Measurements from ENCODE around the gene SMAD6.

- no peak for TF ChIP-seq EZH2 (IDR thresholded peaks at IDR 0.05; ENCODE audit: low read depth, unreplicated experiment)
- TF ChIP-seq CTCF (conservative IDR thresholded peaks at IDR 0.05; ENCODE audit: low read depth in 2 of 2), result peak; percentile 44 to 61
- no peak for TF ChIP-seq POLR2AphosphoS5 (IDR thresholded peaks at IDR 0.05; ENCODE audit: low read depth)
- TF ChIP-seq STAT1 (IDR thresholded peaks at IDR 0.05; ENCODE audit: unreplicated experiment), result no peak
- TF ChIP-seq ZNF331 (CRISPR knock-in tag; IDR thresholded peaks at IDR 0.05; ENCODE audit: low read depth), result no peak
- TF ChIP-seq CREB1 (CRISPR knock-in tag; IDR thresholded peaks at IDR 0.05; ENCODE audit: low read depth), result no peak
- TF ChIP-seq ETS1 (IDR thresholded peaks at IDR 0.05), result no peak
- TF ChIP-seq REST (IDR thresholded peaks at IDR 0.05; ENCODE audit: unreplicated experiment), result no peak
- TF ChIP-seq EZH2phosphoT487 (IDR thresholded peaks at IDR 0.05; ENCODE audit: unreplicated experiment), result no peak
- TF ChIP-seq ZNF114 (CRISPR knock-in tag; IDR thresholded peaks at IDR 0.05), result no peak
Observed at GRCh38 chr15:66685638-66686150, 16.3 kb upstream of the SMAD6 start.
